ENCODE measurements around the gene TRIM44. TPM values are rescaled to one million over a fixed set of nuclear protein-coding genes. Genes with fewer than 3 reads are reported as not detected.

The TRIM44 gene
- total and polyA plus RNA-seq, 3 donors from 2014 or later = 37.1 to 42.3 (median 41.6) TPM

- no peaks in the 10 kb centered on the region for H3K36me3 ChIP-seq (ENCODE audit: low read depth, missing control alignments)
- WGBS, 2 donors = 91% methylated on average over 2 of the region's 2 CpGs
- no peak for TF ChIP-seq POLR2A (IDR thresholded peaks at IDR 0.05)
- TF ChIP-seq, protein P1, sequence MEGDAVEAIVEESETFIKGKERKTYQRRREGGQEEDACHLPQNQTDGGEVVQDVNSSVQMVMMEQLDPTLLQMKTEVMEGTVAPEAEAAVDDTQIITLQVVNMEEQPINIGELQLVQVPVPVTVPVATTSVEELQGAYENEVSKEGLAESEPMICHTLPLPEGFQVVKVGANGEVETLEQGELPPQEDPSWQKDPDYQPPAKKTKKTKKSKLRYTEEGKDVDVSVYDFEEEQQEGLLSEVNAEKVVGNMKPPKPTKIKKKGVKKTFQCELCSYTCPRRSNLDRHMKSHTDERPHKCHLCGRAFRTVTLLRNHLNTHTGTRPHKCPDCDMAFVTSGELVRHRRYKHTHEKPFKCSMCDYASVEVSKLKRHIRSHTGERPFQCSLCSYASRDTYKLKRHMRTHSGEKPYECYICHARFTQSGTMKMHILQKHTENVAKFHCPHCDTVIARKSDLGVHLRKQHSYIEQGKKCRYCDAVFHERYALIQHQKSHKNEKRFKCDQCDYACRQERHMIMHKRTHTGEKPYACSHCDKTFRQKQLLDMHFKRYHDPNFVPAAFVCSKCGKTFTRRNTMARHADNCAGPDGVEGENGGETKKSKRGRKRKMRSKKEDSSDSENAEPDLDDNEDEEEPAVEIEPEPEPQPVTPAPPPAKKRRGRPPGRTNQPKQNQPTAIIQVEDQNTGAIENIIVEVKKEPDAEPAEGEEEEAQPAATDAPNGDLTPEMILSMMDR (IDR thresholded peaks at IDR 0.05) = no peak
- H3K27ac ChIP-seq = no peak overlapping the region
- intact Hi-C loops (cut with DNase I; ENCODE audit: low total_unique reads) = no loop called here
- no peak overlapping the region for H3K4me3 ChIP-seq
- no peak for DNase-seq
- peaks cover 14% of the 10 kb centered on the region for H3K4me1 ChIP-seq
- no peaks in the 10 kb centered on the region for H3K27me3 ChIP-seq
- no peaks in the 10 kb centered on the region for H3K9me3 ChIP-seq
Observed at GRCh38 chr11:35723913-35724312, 61.3 kb downstream of the TRIM44 start.

- no peaks in the 10 kb centered on the region for H3K9me3 ChIP-seq
- no peak for DNase-seq
- no peak overlapping the region for H3K27ac ChIP-seq
- no peak overlapping the region for H3K4me3 ChIP-seq
- peaks cover 14% of the 10 kb centered on the region for H3K4me1 ChIP-seq
- no peaks in the 10 kb centered on the region for H3K27me3 ChIP-seq
- H3K36me3 ChIP-seq (ENCODE audit: low read depth, missing control alignments) = no peaks in the 10 kb centered on the region
- WGBS, 2 donors = 88 to 90% methylated on average over 2 of the region's 2 CpGs
- TF ChIP-seq, protein P1 (IDR thresholded peaks at IDR 0.05) = no peak
- TF ChIP-seq POLR2A (IDR thresholded peaks at IDR 0.05) = no peak
- intact Hi-C loops (cut with DNase I; ENCODE audit: low total_unique reads) = no loop called here
Observed at GRCh38 chr11:35725885-35726284, 63.3 kb downstream of the TRIM44 start.

GRCh38 chr11:35727140-35727539 is 64.6 kb downstream of the TRIM44 start:
- no peak for DNase-seq
- H3K4me1 ChIP-seq = peaks cover 6% of the 10 kb centered on the region
- H3K4me3 ChIP-seq = no peak overlapping the region
- TF ChIP-seq, protein P1 (IDR thresholded peaks at IDR 0.05) = no peak
- no peak for TF ChIP-seq POLR2A (IDR thresholded peaks at IDR 0.05)
- H3K9me3 ChIP-seq = no peaks in the 10 kb centered on the region
- no peaks in the 10 kb centered on the region for H3K27me3 ChIP-seq
- intact Hi-C loops (cut with DNase I; ENCODE audit: low total_unique reads) = no loop called here
- WGBS, 2 donors = 64 to 68% methylated on average over 1 of the region's 1 CpG
- H3K27ac ChIP-seq = no peak overlapping the region
- no peaks in the 10 kb centered on the region for H3K36me3 ChIP-seq (ENCODE audit: low read depth, missing control alignments)

- Histone ChIP-seq H3K4me1 (no peaks in the 10 kb centered on the region), H3K4me3 (no peak overlapping the region), H3K36me3 (ENCODE audit: low read depth, missing control alignments) (no peaks in the 10 kb centered on the region), H3K9me3 (no peaks in the 10 kb centered on the region), H3K27me3 (no peaks in the 10 kb centered on the region), H3K27ac (no peak overlapping the region)
- TF ChIP-seq, protein P1 (IDR thresholded peaks at IDR 0.05) = no peak
- TF ChIP-seq POLR2A (IDR thresholded peaks at IDR 0.05) = no peak
- DNase-seq = no peak
- intact Hi-C loops (cut with DNase I; ENCODE audit: low total_unique reads) = no loop called here
Observed at GRCh38 chr11:35730254-35730653, 67.7 kb downstream of the TRIM44 start.

- Histone ChIP-seq H3K36me3 (ENCODE audit: low read depth, missing control alignments) (no peaks in the 10 kb centered on the region), H3K4me3 (no peak overlapping the region), H3K4me1 (no peaks in the 10 kb centered on the region), H3K9me3 (no peaks in the 10 kb centered on the region), H3K27ac (no peak overlapping the region), H3K27me3 (no peaks in the 10 kb centered on the region)
- no peak for DNase-seq
- 41 to 49% methylated on average over 2 of the region's 2 CpGs for WGBS, 2 donors
- intact Hi-C loops (cut with DNase I; ENCODE audit: low total_unique reads) = no loop called here
- TF ChIP-seq POLR2A (IDR thresholded peaks at IDR 0.05) = no peak
- TF ChIP-seq, protein P1 (IDR thresholded peaks at IDR 0.05) = no peak
Observed at GRCh38 chr11:35734669-35735410, 72.3 kb downstream of the TRIM44 start.

All from testis (tissue), 3 donors.